Measurements from ENCODE around the gene DAD1. TPM values are rescaled to one million over a fixed set of nuclear protein-coding genes. Genes with fewer than 3 reads are reported as not detected.
"Not testable (repeated sequence)": the region's sequence is repeated elsewhere in the genome, so short reads cannot be mapped to it uniquely, and the experiment has no call there.

Gene DAD1
- total RNA-seq, 3 donors from 2014 or later: 287 to 323 (median 300) TPM

GRCh38 chr14:22567437-22567836, 21.6 kb downstream of the DAD1 start:
- H3K4me1 Mint-ChIP-seq (ENCODE audit: low read depth): peaks cover 78% of the 10 kb centered on the region
- DNase-seq (no peak), ATAC-seq (peak; percentile 9 to 15)
- H3K4me3 Mint-ChIP-seq: peak overlapping the region; percentile 59
- H3K27me3 Mint-ChIP-seq (ENCODE audit: low read depth): no peaks in the 10 kb centered on the region
- H3K9me3 Mint-ChIP-seq: no peaks in the 10 kb centered on the region
- peaks cover 38% of the 10 kb centered on the region for H3K36me3 Mint-ChIP-seq (ENCODE audit: insufficient read depth)

DNA sequence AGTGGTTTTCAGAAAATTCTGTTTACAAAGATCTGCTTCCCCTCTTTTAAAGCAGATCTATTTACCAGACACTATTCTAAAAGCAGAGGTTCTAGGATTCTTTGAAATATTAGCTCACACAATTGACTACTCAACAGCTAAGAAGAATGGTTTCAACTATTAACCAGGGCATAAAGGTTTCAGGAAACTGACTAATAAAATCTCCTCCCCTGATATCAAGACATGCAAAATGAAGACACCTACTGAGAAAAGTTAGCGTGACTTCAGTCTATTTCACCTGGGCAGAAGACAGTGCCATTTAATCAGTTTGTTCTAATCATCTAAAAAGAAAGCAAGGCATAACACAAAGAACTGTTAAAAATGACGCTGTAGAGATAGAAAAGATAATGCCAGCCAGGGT, 22.2 kb downstream of the DAD1 start:
- Mint-ChIP-seq H3K9me3 (no peaks in the 10 kb centered on the region), H3K4me1 (ENCODE audit: low read depth) (peaks cover 83% of the 10 kb centered on the region), H3K36me3 (ENCODE audit: insufficient read depth) (peaks cover 33% of the 10 kb centered on the region), H3K27me3 (ENCODE audit: low read depth) (no peaks in the 10 kb centered on the region), H3K4me3 (peak overlapping the region; percentile 59)
- no peak for DNase-seq
- ATAC-seq: peak; percentile 32 to 33

- H3K27me3 Mint-ChIP-seq (ENCODE audit: low read depth); ATAC-seq; H3K9me3 Mint-ChIP-seq; DNase-seq: not testable (repeated sequence)
- Mint-ChIP-seq H3K4me3 (peak overlapping the region; percentile 62), H3K4me1 (ENCODE audit: low read depth) (peaks cover 88% of the 10 kb centered on the region), H3K36me3 (ENCODE audit: insufficient read depth) (peaks cover 33% of the 10 kb centered on the region)
Observed at GRCh38 chr14:22566266-22566665, 22.8 kb downstream of the DAD1 start.

GRCh38 chr14:22565391-22565945, 23.6 kb downstream of the DAD1 start:
- DNase-seq: no peak
- Mint-ChIP-seq H3K4me3 (peak overlapping the region; percentile 62), H3K27me3 (ENCODE audit: low read depth) (no peaks in the 10 kb centered on the region), H3K36me3 (ENCODE audit: insufficient read depth) (peaks cover 30% of the 10 kb centered on the region), H3K4me1 (ENCODE audit: low read depth) (peaks cover 93% of the 10 kb centered on the region), H3K9me3 (no peaks in the 10 kb centered on the region)
- no peak for ATAC-seq

DNA sequence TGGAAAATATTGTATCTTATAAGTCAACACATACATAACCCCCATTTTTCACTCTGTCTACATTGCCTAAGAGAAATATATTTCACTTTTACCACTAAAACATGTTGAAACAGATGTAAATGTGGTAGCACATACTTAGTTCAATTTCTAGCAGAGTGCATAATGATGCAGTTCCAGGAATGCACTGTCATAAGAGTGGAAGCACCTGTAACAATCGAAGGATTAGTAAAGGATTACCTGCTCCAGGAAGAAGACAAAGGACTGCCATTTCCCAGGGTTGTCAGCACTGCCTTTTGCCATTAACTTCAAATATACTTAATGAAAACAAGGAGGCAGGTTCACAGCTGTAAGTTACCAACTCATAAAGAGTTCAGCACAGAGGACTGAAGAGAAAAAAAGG, 24.6 kb downstream of the DAD1 start:
- H3K9me3 Mint-ChIP-seq: no peaks in the 10 kb centered on the region
- H3K4me1 Mint-ChIP-seq (ENCODE audit: low read depth): peaks cover 95% of the 10 kb centered on the region
- no peak for ATAC-seq
- DNase-seq: no peak
- peak overlapping the region; percentile 29 for H3K4me3 Mint-ChIP-seq
- H3K27me3 Mint-ChIP-seq (ENCODE audit: low read depth): no peaks in the 10 kb centered on the region
- H3K36me3 Mint-ChIP-seq (ENCODE audit: insufficient read depth): peaks cover 28% of the 10 kb centered on the region

DNA sequence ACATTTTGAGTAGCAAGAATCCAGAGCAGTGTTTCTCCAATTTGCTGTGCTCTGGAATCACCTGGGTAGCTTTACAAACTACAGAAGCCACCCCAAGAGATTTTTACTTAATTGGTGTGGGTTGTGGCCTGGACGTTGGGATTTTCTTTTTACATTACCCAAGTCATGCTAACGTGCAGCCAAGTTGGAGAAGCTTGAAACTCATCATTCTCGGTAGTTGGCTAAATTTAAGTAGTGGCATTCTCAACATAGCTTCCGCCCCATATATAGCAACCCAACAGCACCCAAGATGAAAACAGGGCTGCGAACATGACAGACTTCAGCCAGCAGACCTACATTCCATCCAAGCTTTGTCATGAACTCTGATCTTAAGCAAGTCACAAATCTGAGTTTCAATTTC, 25.0 kb downstream of the DAD1 start:
- Mint-ChIP-seq H3K9me3 (no peaks in the 10 kb centered on the region), H3K27me3 (ENCODE audit: low read depth) (no peaks in the 10 kb centered on the region), H3K4me3 (peak overlapping the region; percentile 8), H3K36me3 (ENCODE audit: insufficient read depth) (peaks cover 26% of the 10 kb centered on the region), H3K4me1 (ENCODE audit: low read depth) (peaks cover 95% of the 10 kb centered on the region)
- ATAC-seq (no peak), DNase-seq (no peak)

- Mint-ChIP-seq H3K4me3 (peak overlapping the region; percentile 73), H3K4me1 (ENCODE audit: low read depth) (peaks cover 96% of the 10 kb centered on the region), H3K9me3 (no peaks in the 10 kb centered on the region), H3K36me3 (ENCODE audit: insufficient read depth) (peaks cover 18% of the 10 kb centered on the region), H3K27me3 (ENCODE audit: low read depth) (no peaks in the 10 kb centered on the region)
- ATAC-seq: peak; percentile 33 to 35
- peak; percentile 63 for DNase-seq
Observed at GRCh38 chr14:22561661-22562579, 27.1 kb downstream of the DAD1 start.

GRCh38 chr14:22561366-22561660, 27.7 kb downstream of the DAD1 start:
- DNase-seq (no peak), ATAC-seq (no peak)
- H3K4me1 Mint-ChIP-seq (ENCODE audit: low read depth): peaks cover 93% of the 10 kb centered on the region
- peaks cover 18% of the 10 kb centered on the region for H3K36me3 Mint-ChIP-seq (ENCODE audit: insufficient read depth)
- H3K9me3 Mint-ChIP-seq: no peaks in the 10 kb centered on the region
- peak overlapping the region; percentile 73 for H3K4me3 Mint-ChIP-seq
- no peaks in the 10 kb centered on the region for H3K27me3 Mint-ChIP-seq (ENCODE audit: low read depth)

GRCh38 chr14:22560662-22561365, 28.2 kb downstream of the DAD1 start:
- H3K27me3 Mint-ChIP-seq (ENCODE audit: low read depth): no peaks in the 10 kb centered on the region
- peaks cover 93% of the 10 kb centered on the region for H3K4me1 Mint-ChIP-seq (ENCODE audit: low read depth)
- DNase-seq (no peak), ATAC-seq (peak; percentile 5 to 8)
- no peaks in the 10 kb centered on the region for H3K9me3 Mint-ChIP-seq
- peaks cover 18% of the 10 kb centered on the region for H3K36me3 Mint-ChIP-seq (ENCODE audit: insufficient read depth)
- peak overlapping the region; percentile 73 for H3K4me3 Mint-ChIP-seq

DNA sequence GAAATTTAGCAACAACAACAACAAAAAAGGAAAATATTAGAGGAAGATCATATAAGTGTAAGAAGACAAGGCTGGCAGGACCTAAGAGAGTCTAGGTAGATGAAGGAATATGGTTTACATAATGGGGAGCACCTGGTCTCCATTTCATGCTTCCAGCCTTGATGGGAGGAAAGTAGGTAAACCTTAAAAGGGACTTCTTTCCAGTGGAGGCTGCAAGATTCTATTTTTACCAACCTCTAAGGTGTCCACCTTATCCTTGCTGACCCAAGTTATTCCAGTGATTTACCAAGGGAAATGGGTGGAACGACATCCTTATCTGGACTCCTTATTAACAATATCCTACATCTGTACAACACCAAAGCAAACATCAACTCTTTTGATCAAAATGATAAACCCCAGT, 30.0 kb downstream of the DAD1 start:
- H3K36me3 Mint-ChIP-seq (ENCODE audit: insufficient read depth): peaks cover 4% of the 10 kb centered on the region
- peaks cover 2% of the 10 kb centered on the region for H3K27me3 Mint-ChIP-seq (ENCODE audit: low read depth)
- H3K4me3 Mint-ChIP-seq: peak overlapping the region; percentile 84
- no peak for DNase-seq
- no peak for ATAC-seq
- H3K9me3 Mint-ChIP-seq: no peaks in the 10 kb centered on the region
- H3K4me1 Mint-ChIP-seq (ENCODE audit: low read depth): peaks cover 91% of the 10 kb centered on the region

- Mint-ChIP-seq H3K9me3 (no peaks in the 10 kb centered on the region), H3K4me1 (ENCODE audit: low read depth) (peaks cover 90% of the 10 kb centered on the region), H3K27me3 (ENCODE audit: low read depth) (peaks cover 2% of the 10 kb centered on the region), H3K36me3 (ENCODE audit: insufficient read depth) (peaks cover 5% of the 10 kb centered on the region), H3K4me3 (peak overlapping the region; percentile 84)
- DNase-seq (peak; percentile 64), ATAC-seq (no peak)
Observed at GRCh38 chr14:22558221-22558913, 30.7 kb downstream of the DAD1 start.

GRCh38 chr14:22557846-22558220, 31.2 kb downstream of the DAD1 start:
- Mint-ChIP-seq H3K4me3 (peak overlapping the region; percentile 84), H3K4me1 (ENCODE audit: low read depth) (peaks cover 90% of the 10 kb centered on the region), H3K36me3 (ENCODE audit: insufficient read depth) (peaks cover 9% of the 10 kb centered on the region), H3K27me3 (ENCODE audit: low read depth) (peaks cover 2% of the 10 kb centered on the region), H3K9me3 (no peaks in the 10 kb centered on the region)
- DNase-seq (no peak), ATAC-seq (no peak)

DNA sequence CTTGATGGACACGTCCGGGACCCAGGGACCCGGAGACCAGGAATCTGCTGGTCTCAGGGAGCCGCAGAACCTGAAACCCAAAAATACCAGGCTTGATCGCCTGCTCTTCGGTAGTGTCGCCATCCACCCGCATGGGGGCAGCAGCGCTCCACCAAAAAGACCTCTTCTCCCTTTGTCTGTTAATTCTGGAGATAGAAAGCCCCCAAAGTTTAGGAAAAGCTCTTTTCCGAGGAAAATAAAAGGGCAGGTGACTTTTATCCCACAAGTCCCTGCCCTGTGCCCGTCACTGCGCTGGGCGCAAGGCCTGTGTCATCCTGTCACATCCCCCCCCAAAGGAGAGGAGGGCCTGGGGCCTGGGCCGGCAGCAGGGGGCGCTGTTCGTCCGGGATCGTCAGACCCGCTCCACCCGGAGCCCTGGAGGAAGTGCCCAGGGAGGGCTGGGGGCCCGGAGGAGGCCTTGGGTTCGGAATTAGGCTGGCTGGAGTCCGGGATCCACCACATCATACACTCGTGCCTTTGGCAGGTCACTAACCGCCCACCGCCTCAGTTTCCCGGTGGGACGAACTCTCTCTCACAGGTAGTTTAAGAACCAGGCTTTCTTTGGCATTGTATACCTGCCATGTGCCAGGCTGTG, 31.9 kb downstream of the DAD1 start:
- Mint-ChIP-seq H3K27me3 (ENCODE audit: low read depth) (peaks cover 2% of the 10 kb centered on the region), H3K4me1 (ENCODE audit: low read depth) (peaks cover 90% of the 10 kb centered on the region), H3K36me3 (ENCODE audit: insufficient read depth) (peaks cover 14% of the 10 kb centered on the region), H3K9me3 (no peaks in the 10 kb centered on the region), H3K4me3 (peak overlapping the region; percentile 84)
- peak; percentile 96 for DNase-seq
- peak; percentile 17 to 18 for ATAC-seq

Data from activated T-cell treated with anti-CD3 and anti-CD28 coated beads, Interleukin-2, amount 50 U/mL, for 4 hours (primary cell).